ENCODE data around the gene CELA2A.

- no peak for TF ChIP-seq BRD9 (IDR thresholded peaks at IDR 0.05; ENCODE audit: low read depth, partially characterized antibody)
- TF ChIP-seq CTCF (IDR thresholded peaks at IDR 0.05 in 2 of 3, conservative IDR thresholded peaks at IDR 0.05 in 1 of 3; ENCODE audit: insufficient read depth in 2 of 3, low read depth in 1 of 3, low read length in 3 of 3) = no peak
- no peak for TF ChIP-seq ELF1 (tag; IDR thresholded peaks at IDR 0.05)
- TF ChIP-seq BHLHE40 (IDR thresholded peaks at IDR 0.05; ENCODE audit: low read length) = no peak
- no peak for TF ChIP-seq MYNN (IDR thresholded peaks at IDR 0.05)
- TF ChIP-seq MYNN (CRISPR knock-in tag; IDR thresholded peaks at IDR 0.05) = no peak
- no peak for TF ChIP-seq ZNF146 (CRISPR knock-in tag; IDR thresholded peaks at IDR 0.05; ENCODE audit: unreplicated experiment)
- no peak for TF ChIP-seq EZH2 (IDR thresholded peaks at IDR 0.05; ENCODE audit: borderline replicate concordance, low read depth, low read length)
- TF ChIP-seq ZEB2 (IDR thresholded peaks at IDR 0.05) = no peak
- no peak for TF ChIP-seq ELF4 (CRISPR knock-in tag; IDR thresholded peaks at IDR 0.05)
- TF ChIP-seq ZNF124 (CRISPR knock-in tag; IDR thresholded peaks at IDR 0.05) = no peak
- TF ChIP-seq GABPB1 (CRISPR knock-in tag; IDR thresholded peaks at IDR 0.05) = no peak
- TF ChIP-seq FOSL1 (tag; conservative IDR thresholded peaks at IDR 0.05) = no peak
- no peak for TF ChIP-seq CBX5 (IDR thresholded peaks at IDR 0.05; ENCODE audit: borderline replicate concordance, low read depth)
Observed at GRCh38 chr1:15428815-15429435, 27.6 kb upstream of the CELA2A start.

Measured in K562 (cell line).